ENCODE results near the gene ASTN1.

Gene ASTN1

DNA sequence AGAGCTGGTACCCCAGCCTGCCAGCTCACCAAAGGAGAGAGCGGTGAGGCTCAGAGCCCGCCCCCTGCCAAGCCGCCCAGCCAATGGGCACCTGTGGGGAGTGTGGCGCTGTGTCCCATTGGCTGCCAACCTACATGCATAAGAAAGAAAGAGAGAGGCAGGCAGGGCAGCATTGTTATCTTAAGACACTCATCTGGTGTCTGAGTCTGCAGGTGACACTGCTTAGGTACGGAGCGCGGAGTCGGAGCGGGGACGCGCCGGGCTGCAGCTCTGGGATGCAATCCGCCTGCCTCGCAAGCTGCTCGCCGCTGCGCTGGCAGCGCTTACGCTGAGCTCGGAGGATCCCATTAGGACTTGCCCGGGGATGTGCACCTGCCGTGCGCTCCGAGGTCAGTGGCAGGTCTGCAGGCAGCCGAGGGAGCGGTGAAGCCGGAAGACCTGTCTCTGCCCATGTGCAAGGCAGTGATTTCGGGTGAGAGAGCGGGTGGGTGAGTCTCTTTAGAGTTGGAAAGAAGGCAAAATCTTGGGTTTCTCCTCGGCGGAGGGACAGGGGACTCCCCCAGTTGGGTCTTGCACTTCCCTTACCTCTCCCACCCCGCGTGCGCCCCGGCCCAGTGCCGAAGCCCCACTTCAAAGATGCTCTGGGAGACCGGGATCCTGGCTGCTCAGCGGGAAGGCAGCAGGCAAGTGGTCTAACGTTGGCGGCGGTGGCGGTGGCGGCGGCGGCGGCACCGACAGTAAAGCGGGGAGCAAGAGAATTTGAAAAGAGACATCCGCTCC is 6.4 kb upstream of the ASTN1 start, which contains the start of gene BRINP2:
Gene BRINP2, plus strand, starts transcription at position 203 of the 780 bp plus-strand sequence. CDS start 58,919 bp downstream, outside the sequence.
- peak; percentile 81 to 96 (median 91) for DNase-seq
- intact Hi-C loops (cut with DNase I): no loop called here

DNA sequence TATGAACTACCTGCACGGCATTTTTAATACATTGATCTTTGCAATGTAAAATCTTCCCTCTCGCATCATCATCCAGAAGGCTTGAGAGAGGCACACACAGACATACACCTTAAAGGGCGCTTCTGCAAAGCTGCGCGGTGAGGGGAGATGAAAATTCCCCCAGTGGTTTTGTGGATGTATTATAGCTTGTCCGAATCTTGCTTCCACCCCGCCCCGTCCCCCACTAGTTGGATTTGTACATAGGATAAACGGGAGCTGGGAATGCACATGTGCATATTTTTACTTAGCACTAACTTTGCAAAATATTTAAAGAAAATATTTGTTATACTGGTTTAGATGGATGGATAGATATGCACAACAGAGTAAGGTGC is 542 bp upstream of the ASTN1 start:
- intact Hi-C loops (cut with DNase I): no loop called here
- DNase-seq: peak in 7 of 42 donors; percentile 16 to 59 (median 20)

DNA sequence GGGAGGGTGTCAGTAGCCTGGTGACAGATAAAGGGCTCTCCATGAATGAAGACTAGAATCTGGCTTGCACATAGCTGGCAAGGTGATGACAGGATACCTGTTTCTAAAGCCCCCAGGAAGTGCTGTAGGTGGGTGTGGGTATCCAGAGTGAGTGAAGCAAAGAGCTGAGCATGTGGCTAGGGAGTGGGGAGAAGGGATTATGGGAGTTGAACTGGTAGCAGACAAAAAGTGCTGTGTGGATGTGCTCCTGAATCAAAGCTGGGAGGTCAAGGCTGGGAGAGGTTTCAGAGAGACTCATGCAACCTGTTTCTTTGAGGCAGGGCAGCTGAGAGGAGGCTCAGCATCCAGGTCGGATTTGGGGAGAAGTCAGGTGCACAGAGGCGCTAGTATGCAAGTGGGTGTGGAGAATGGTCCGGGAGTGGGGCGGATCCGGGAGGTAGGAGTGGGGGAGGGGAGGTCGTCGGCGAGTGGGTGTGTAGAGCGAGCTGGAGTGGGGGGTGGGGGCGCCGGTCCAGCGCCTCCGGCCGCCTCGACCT is 600 bp downstream of the ASTN1 start:
- peak in 38 of 42 donors; percentile 21 to 79 (median 52) for DNase-seq
- intact Hi-C loops (cut with DNase I): no loop called here

DNA sequence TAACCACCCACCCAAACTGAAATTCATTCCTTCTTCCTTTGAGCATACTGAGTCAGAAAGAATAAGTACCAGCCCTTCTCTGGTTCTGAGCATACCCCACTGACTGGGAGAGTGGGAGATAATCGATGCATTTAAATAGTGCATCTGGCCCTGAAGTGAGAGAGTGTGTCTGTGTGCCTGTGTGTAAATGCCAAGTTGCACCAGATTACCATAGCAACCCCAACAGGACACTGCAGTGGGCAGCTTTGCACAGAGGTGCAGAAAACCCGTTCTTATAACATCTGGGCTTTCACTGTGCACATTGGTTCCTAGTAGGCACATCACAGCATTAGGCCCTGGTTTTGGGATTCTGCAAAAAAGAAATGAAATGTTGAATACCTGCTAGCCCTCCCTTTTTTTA is 2.3 kb downstream of the ASTN1 start:
- no peak for DNase-seq
- intact Hi-C loops (cut with DNase I): no loop called here

DNA sequence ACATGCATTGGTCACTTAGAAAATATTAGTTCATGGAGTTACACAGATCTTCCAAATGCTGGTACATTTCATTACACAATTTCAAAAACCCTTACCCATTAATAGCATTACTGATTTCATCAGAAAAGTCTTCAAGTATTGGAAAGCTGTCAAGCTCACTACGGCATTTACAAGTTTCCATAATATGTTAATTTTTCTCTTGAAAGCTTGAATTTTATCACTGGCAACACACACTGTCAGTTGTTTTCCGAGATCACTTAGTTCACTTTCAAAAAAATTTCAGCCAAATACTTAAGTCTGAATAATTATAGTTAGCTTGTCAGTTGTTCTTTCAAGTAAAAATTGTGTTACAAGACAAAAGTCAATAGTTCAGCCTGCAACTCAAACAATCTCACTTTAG is 18.0 kb downstream of the ASTN1 start:
- DNase-seq: no peak
- intact Hi-C loops (cut with DNase I): no loop called here

DNA sequence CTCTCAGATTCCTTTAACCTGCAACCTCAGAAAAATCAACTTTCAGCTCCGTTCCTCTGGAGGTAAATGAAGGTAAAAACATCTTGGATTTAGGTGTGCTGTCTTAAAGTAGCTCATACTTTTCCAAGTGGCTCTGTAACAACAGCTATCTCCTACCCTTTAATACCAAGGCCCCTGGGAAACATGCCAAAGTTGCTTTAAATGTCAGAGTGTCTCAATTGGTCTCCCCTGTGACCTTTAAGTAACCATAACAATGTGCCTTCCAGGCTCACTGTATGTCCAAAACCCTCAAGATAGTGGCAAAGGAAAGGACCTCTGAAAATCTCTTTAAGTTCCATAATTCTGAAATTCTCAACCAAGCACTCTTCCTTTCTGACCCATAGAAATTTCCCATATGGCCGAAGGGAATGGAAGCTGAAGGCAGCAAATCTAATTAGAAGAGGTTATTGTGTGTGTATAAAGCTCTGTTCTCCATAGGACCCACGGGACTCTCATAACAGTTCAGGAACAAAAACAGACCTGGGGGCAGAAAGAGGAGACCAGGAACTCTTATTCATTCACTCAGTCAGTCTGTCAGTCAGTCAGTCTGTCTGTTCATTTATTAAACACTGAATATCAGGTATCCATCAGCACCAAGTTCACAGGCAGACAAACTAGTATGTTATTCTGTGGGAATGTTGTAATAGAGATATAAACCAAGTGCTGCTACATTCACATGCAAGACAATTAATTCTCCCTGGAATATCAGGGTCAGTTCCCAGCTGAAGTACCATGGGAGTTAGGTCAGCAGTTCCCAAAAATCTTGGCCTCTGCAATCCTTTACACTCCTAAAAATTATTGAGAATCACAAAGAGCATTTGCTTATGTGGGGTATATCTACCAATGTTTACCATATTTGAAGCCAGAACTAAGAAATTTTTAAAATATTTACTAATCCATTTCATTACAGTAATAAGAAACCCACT is 19.1 kb downstream of the ASTN1 start:
- DNase-seq: no peak
- intact Hi-C loops (cut with DNase I): no loop called here

DNA sequence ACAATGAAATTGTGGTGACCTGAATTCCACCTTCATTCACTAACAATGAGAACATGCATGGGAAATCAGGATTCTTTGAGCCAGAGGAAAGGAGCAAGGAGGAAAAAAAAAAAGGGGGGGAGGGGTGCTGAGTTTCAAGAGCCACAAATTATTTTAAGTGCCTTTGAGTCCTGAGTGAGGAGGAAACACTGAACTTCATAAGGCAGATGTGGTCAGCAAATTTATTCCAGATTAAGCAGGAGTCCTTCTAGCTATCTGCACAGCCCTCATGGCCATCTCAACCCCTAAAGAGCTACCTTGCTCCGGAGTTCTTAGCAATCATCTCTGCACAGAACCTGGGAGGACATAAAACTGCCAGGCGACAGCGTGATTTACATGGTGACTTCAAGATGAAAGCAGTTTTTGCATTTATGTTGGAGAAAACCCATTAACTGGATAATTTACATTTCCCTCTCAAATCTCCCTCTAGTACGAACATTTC is 21.7 kb downstream of the ASTN1 start:
- intact Hi-C loops (cut with DNase I): no loop called here

DNA sequence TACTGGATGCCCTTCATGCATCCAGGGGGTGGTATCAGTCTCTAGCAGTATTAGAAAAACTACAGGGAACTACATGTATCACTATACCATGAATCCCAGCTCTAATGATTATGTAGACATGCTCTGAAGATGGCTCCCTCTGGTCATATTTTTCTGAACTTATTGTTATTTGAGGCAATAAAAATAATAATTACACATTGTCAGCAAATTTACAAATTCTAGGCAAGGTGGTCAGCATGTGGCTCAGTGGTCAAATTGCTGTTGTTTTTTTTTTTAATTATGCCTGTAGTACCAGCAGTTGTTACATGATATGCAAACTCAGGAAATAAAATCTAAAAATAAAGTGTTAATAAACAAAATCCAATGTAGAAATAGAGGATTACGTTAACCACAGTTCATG is 22.5 kb downstream of the ASTN1 start:
- no peak for DNase-seq
- intact Hi-C loops (cut with DNase I): no loop called here

More for the DNA sequence above, 21.7 kb downstream of the ASTN1 start:
- no peak for DNase-seq

DNA sequence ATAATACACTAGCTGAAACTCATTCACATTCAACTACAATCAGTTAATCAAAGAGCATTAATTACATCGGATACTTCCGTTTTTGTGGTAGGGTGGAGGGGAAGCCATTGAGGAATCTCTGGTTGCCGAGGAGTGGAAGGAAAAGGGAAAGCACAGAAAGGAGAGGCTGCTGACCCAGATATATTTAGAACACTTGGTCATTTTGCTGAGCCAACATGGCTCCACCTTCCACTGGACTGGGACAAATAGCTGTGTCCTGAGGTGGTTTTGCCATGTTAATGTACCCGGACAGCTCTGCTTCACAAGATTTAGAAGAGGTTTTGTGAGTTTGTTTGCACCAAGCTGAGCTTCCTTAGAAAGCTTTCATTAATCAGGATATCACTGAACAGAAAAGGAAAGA is 26.2 kb downstream of the ASTN1 start:
- DNase-seq: no peak
- intact Hi-C loops (cut with DNase I): no loop called here

DNA sequence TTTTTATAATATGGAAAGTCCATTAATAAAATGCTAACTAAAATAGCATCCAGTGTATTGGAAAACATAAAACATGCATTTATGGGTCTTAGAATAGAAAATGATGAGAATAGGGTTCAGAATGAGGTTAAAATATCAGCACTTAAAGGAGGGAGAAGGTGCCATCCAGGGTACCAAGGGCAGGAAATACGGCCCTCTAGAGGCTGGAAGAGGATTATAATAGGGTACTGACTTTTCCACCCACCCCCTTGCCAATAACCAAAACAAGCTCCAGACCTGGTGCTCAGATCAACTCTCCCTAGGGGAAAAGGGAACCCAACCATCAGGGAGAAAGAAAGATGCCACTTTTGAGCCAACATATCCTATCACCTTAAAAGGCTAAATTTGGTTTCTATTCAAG is 26.7 kb downstream of the ASTN1 start:
- intact Hi-C loops (cut with DNase I): no loop called here
- no peak for DNase-seq

DNA sequence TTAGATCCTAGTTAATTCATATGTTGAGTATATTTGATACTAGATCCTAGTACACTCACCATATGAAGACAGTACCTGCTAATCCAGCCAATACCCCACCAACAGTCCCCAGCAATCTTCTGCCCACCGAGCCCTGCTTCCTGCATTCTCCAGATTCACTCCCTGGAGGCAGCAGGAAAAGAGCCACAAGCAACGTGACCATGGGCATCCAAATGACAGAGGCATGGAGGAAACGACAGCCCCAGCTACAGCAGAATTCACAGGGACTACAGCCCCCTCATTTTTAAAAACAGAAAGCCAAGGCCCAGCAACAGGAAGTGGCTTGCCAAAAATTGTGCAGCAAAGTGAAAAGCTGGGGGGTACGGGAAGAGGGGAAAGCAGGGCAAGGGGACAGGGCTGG is 29.3 kb downstream of the ASTN1 start:
- DNase-seq: no peak
- intact Hi-C loops (cut with DNase I): no loop called here

DNA sequence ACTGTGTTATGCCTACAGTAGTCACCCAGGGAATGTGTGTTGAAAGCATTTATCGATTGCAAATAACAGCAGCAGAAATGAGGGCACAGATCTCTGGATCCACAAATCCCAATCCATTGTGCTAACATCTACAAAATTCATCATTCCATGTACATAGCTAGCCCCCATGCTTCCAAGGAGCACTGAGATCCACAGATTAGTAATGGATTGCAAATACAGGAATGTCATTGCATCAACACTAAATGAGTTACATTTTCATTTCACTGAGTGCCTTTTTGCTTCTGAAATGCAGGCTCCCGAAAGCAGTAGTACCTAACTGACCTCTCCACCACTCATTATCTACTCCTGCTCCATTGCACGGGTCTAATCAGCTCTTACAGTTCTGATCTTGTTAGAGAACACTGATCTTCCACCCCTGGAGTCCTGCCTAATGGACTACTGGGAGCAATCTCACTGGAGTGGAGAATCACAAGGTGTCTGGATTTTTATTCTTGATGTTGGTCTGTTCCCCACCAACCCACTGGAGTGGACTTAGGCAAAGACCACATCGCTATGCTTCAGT is 30.5 kb downstream of the ASTN1 start:
- no peak for DNase-seq
- intact Hi-C loops (cut with DNase I): no loop called here

DNA sequence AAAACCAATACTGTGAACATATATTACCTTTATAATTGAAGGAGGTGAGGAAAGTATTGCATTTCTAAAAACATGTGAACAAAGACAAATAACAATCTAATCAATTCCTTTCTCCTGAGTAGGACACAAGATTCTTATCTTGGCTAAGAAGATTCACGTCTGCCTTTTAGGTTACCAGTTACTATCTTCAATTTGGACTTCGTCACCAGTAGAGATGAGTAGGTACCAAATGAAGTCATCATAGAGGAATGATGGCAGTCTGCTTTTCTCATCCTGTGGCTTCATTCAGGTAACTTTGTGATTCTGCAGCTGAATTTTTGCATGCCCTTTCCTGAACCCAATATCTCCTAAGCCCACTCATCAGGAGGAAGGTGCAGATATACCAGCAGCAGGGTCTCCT is 32.4 kb downstream of the ASTN1 start:
- DNase-seq: no peak
- intact Hi-C loops (cut with DNase I): no loop called here

DNA sequence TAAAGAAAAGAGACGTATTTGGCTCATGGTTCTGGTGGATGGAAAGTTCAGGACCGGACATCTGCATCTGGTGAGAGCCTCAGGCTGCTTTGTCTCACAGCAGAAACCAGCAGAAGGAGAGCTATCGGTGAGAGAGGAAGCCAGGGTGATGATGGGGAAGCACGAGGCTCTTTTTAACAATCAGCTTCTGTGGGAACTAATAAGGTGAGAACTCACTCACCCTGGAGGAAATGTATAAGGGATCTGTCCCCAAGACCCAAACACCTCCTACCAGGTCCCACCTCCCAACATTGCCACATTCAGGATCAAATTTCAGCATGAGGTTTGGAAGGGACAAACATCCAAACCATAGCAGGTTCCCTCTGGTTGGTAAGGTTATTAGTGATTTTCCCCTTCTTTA is 32.8 kb downstream of the ASTN1 start:
- intact Hi-C loops (cut with DNase I): no loop called here
- no peak for DNase-seq

DNA sequence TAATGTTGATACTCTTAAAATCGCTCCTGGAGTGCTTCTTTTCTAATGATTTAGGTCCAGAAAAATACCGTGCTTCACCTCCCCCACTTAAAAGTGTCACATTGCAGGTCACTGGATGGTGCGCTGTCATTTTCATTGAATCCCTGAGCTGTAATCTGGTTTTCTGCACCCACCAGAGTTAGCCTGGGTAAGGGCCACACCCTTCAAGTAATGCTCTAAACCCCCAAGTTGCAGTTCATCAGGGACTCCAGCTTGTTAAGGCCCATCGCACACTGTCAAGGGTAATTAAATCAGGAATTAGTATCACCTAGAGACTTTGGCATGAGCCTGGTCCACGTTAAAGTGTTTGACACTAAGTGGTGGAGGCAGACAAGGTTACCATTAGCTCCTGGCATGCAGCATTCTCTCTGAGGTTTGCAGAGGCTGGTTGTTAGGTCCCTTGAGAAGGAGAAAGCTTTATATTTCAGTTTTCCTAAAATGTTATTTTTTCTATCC is 34.0 kb downstream of the ASTN1 start:
- intact Hi-C loops (cut with DNase I): no loop called here
- DNase-seq: no peak

DNA sequence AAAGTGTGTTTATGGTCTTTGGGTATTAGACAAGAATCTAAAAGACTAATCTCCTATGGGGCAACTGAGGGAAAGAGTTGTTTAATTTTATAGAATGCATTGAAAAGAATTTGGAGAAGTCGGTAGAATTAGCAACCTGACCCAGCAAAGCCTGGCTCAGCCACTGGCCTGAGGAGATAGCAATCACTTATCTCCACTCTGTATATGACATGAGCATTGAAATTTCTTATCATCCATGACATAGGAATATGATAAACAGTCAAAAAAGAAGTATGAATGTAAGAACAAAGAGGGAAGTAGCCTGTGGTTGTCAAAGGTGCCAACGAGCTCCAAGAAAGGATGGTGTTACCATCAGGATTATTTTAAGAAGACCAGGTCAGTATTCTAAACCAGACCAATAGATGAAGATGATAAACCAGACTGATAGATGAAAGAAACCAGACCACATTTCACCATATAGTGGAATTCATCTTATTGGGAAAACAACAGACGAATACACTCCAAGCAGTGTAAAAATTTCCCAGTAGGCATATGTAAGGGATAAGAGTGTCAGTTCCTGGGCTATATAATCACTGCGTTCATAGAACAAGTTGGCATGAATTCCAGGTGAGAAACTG is 35.7 kb downstream of the ASTN1 start:
- intact Hi-C loops (cut with DNase I): no loop called here
- DNase-seq: no peak

DNA sequence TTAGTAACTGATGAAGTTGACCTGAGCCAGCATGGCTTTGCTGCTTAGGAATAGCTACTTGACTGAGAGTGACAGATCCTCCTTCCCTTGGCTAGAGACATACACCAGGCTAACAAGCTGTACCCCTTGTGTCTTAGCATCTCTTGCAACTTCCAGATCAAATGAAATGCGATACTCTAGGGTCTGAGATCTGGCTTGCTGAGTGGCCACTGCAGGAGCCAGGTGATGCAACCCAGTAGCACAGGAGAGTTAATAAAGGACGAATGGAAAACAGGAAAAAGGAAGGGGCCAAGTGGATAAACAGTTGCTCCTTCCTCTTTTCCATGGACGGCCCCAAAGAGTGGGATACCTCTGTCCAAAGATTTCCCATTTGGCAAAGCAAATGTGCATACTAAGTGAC is 38.2 kb downstream of the ASTN1 start:
- intact Hi-C loops (cut with DNase I): no loop called here
- DNase-seq: no peak

DNA sequence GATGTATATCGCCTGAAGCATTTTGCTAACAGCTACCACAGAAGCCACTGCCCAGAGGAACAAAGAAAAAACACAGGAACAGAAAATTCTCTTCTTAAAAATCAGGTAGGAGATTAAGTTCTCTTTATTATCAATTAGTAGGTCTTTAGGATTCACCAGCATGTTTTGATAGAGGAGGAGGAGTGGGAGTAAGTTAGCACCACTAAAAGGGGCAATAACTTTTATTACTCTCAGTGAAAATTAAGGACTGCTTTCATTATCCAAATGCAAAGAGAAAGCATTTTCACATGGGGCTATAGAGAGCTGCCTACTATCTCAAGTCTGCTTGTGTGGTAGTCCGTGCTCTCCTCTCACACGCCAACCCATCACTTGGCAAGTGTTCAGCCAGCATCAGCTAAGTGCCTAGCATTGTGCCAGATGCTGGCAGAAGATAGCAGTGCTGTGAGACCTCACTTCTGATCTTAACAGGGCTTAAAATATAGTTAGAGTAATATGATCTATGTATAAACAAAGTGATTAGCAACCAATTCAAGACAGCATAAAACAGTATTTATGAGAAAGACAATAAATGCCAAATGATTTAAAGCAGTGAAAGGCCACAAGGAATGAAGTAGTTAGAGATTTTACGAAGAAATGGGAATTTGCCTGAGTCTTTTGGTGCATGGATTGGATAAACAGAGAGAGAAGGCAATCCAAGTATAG is 39.8 kb downstream of the ASTN1 start:
- intact Hi-C loops (cut with DNase I): no loop called here
- DNase-seq: no peak

All from head of caudate nucleus (tissue), 42 donors.